ENCODE measurements around the gene GADD45A. TPM values are rescaled to one million over a fixed set of nuclear protein-coding genes. Genes with fewer than 3 reads are reported as not detected.

The GADD45A gene
- polyA plus RNA-seq, 3 donors: 7.5 to 14.3 (median 9.6) TPM

GRCh38 chr1:67711158-67711854 lies 26.3 kb downstream of the GADD45A start:
- WGBS (ENCODE audit: insufficient coverage): 77% methylated on average over 2 of the region's 7 CpGs
- no peak overlapping the region for H2AFZ ChIP-seq (ENCODE audit: insufficient read depth, low read depth, low read length, poor library complexity, severe bottlenecking)
- DNase-seq: no peak
- H3K4me2 ChIP-seq (replicated peaks; ENCODE audit: extremely low read depth, low read length, poor library complexity, severe bottlenecking): no peak overlapping the region
- no peak overlapping the region for H3K9ac ChIP-seq (ENCODE audit: insufficient read depth, low read length, poor library complexity, severe bottlenecking)
- Mint-ChIP-seq H3K4me3 (no peak overlapping the region), H3K4me1 (peaks cover 6% of the 10 kb centered on the region), H3K27ac (no peak overlapping the region), H3K9me3 (no peaks in the 10 kb centered on the region), H3K36me3 (no peaks in the 10 kb centered on the region), H3K27me3 (ENCODE audit: low read depth in 3 of 3) (no peaks in the 10 kb centered on the region)
- H3K4me3 ChIP-seq (replicated peaks in 1 of 3; ENCODE audit: low read depth in 2 of 3, low read length in 3 of 3): no peak overlapping the region
- no peak for TF ChIP-seq CTCF (IDR thresholded peaks at IDR 0.05)
- intact Hi-C loops (cut with micrococcal nuclease): no loop called here
- H3K4me1 ChIP-seq (ENCODE audit: control insufficient read depth in 1 of 2, insufficient read depth in 2 of 2, low read length in 2 of 2): no peaks in the 10 kb centered on the region
- no peaks in the 10 kb centered on the region for H3K27me3 ChIP-seq (ENCODE audit: control insufficient read depth in 2 of 2, insufficient read depth in 2 of 2, low read length in 2 of 2)
- H3K36me3 ChIP-seq (replicated peaks in 1 of 2; ENCODE audit: control insufficient read depth in 1 of 2, insufficient read depth in 2 of 2, low read length in 2 of 2): no peaks in the 10 kb centered on the region
- H3K79me2 ChIP-seq (ENCODE audit: insufficient read depth, low read length): no peaks in the 10 kb centered on the region
- no peaks in the 10 kb centered on the region for H3K9me3 ChIP-seq (replicated peaks in 1 of 2; ENCODE audit: control insufficient read depth in 1 of 2, insufficient read depth in 1 of 2, low read length in 2 of 2)
- no peaks in the 10 kb centered on the region for H4K20me1 ChIP-seq (ENCODE audit: insufficient read depth, low read length)
- no peak overlapping the region for H3K27ac ChIP-seq (ENCODE audit: low read depth in 1 of 2, low read length in 2 of 2)

GRCh38 chr1:67711855-67712212 lies 26.8 kb downstream of the GADD45A start:
- Histone ChIP-seq H3K9ac (ENCODE audit: insufficient read depth, low read length, poor library complexity, severe bottlenecking) (no peak overlapping the region), H3K4me1 (ENCODE audit: control insufficient read depth in 1 of 2, insufficient read depth in 2 of 2, low read length in 2 of 2) (no peaks in the 10 kb centered on the region), H3K36me3 (replicated peaks in 1 of 2; ENCODE audit: control insufficient read depth in 1 of 2, insufficient read depth in 2 of 2, low read length in 2 of 2) (no peaks in the 10 kb centered on the region), H3K9me3 (replicated peaks in 1 of 2; ENCODE audit: control insufficient read depth in 1 of 2, insufficient read depth in 1 of 2, low read length in 2 of 2) (no peaks in the 10 kb centered on the region), H3K79me2 (ENCODE audit: insufficient read depth, low read length) (no peaks in the 10 kb centered on the region), H4K20me1 (ENCODE audit: insufficient read depth, low read length) (no peaks in the 10 kb centered on the region), H2AFZ (ENCODE audit: insufficient read depth, low read depth, low read length, poor library complexity, severe bottlenecking) (no peak overlapping the region), H3K27ac (ENCODE audit: low read depth in 1 of 2, low read length in 2 of 2) (no peak overlapping the region), H3K27me3 (ENCODE audit: control insufficient read depth in 2 of 2, insufficient read depth in 2 of 2, low read length in 2 of 2) (no peaks in the 10 kb centered on the region), H3K4me2 (replicated peaks; ENCODE audit: extremely low read depth, low read length, poor library complexity, severe bottlenecking) (no peak overlapping the region), H3K4me3 (replicated peaks in 1 of 3; ENCODE audit: low read depth in 2 of 3, low read length in 3 of 3) (no peak overlapping the region)
- H3K4me1 Mint-ChIP-seq: peaks cover 6% of the 10 kb centered on the region
- H3K36me3 Mint-ChIP-seq: no peaks in the 10 kb centered on the region
- WGBS (ENCODE audit: insufficient coverage): 17% methylated on average over 2 of the region's 2 CpGs
- TF ChIP-seq CTCF (IDR thresholded peaks at IDR 0.05): no peak
- DNase-seq: no peak
- H3K27me3 Mint-ChIP-seq (ENCODE audit: low read depth in 3 of 3): no peaks in the 10 kb centered on the region
- no peak overlapping the region for H3K27ac Mint-ChIP-seq
- no peak overlapping the region for H3K4me3 Mint-ChIP-seq
- intact Hi-C loops (cut with micrococcal nuclease): no loop called here
- no peaks in the 10 kb centered on the region for H3K9me3 Mint-ChIP-seq
